HepG2 (cell line): ENCODE results near the gene LLGL2. TPM values are rescaled to one million over a fixed set of nuclear protein-coding genes. Genes with fewer than 3 reads are reported as not detected.

Experiments
- ATAC-seq: fragments of 200-7000 bp; cut with Tn5 transposase; 3 replicates; pipeline ENCODE4 v1.9.1; 2020; ENCODE audit warnings: mild to moderate bottlenecking, moderate library complexity
- BruUV-seq: library from RNA; stranded (reverse); fragments of 400-500 nt; replicated peaks from 2 replicates; lab custom pipeline; 2021; lab: Mats Ljungman, UMichigan
- CTCF ChIA-PET: fragments of 300-600 bp; formaldehyde crosslinking; extraction: SDS; loops from one replicate; lab custom pipeline; 2021; ENCODE audit warnings: low total read pairs, inconsistent platforms, low intra/inter-chr PET ratio; lab: Yijun Ruan, JAX
- POLR2A ChIA-PET: fragments of 350-600 bp; sonication (Branson Sonifier 250); formaldehyde crosslinking; loops from one replicate; lab custom pipeline; 2020; ENCODE audit warnings: antibody characterized with exemption, inconsistent platforms; lab: Yijun Ruan, JAX
- DNase-seq: peaks from one replicate; pipeline ENCODE4 v3.0.0-alpha.2; 2015; ENCODE audit warnings: low spot score
- FAIRE-seq: peaks from 3 replicates; lab custom pipeline; 2011; peaks lifted over from hg19 to GRCh38; lab: Jason Lieb, UNC
- H2AFZ ChIP-seq: one replicate; pipeline ENCODE4 v1.6.1; 2011; ENCODE audit warnings: low read length, inconsistent platforms
- H3K27ac ChIP-seq: fragments of 300-600 bp; 3 replicates; pipeline ENCODE4 v1.8.0; 2011; ENCODE audit warnings: mixed run types, mild to moderate bottlenecking, mixed read lengths, low read length, inconsistent platforms; ENCODE audit not compliant: insufficient read depth; ENCODE audit errors: extremely low read length
- H3K27me3 ChIP-seq, 2 experiments: fragments of 200-600 bp in 1 of 2; 2 replicates in 1 of 2; 3 replicates in 1 of 2; pipeline versions ENCODE4 v1.6.0 to v1.8.0; 2011; ENCODE audit warnings: low read length in 2 of 2, mild to moderate bottlenecking in 2 of 2, moderate library complexity in 2 of 2, inconsistent platforms in 1 of 2; ENCODE audit not compliant: insufficient read depth in 2 of 2, control insufficient read depth in 1 of 2
- H3K36me3 ChIP-seq, 2 experiments: fragments of 200-600 bp in 1 of 2; replicated peaks in 1 of 2; 2 replicates in 1 of 2; 3 replicates in 1 of 2; pipeline versions ENCODE4 v1.5.1 to v1.8.0; 2011; ENCODE audit warnings: low read length in 2 of 2, inconsistent platforms in 1 of 2; ENCODE audit not compliant: insufficient read depth in 2 of 2, control insufficient read depth in 1 of 2
- H3K4me1 ChIP-seq: 2 replicates; pipeline ENCODE4 v1.5.1; 2012; ENCODE audit warnings: low read length, inconsistent platforms; ENCODE audit not compliant: insufficient read depth
- H3K4me2 ChIP-seq: 2 replicates; pipeline ENCODE4 v1.6.0; 2011; ENCODE audit warnings: low read depth, low read length, inconsistent platforms
- H3K4me3 ChIP-seq, 3 experiments: fragments of 200-600 bp in 1 of 3; sonication (generic), shearing (Covaris generic) in 1 of 3; replicated peaks in 1 of 3; 2 replicates each; pipeline ENCODE4 v1.5.1; 2011 to 2016; ENCODE audit warnings: low read length in 3 of 3, inconsistent platforms in 2 of 3, low read depth in 2 of 3, mild to moderate bottlenecking in 2 of 3, control low read depth in 1 of 3, mixed read lengths in 1 of 3; ENCODE audit not compliant: insufficient read depth in 1 of 3
- H3K79me2 ChIP-seq: one replicate; pipeline ENCODE4 v1.6.1; 2011; ENCODE audit warnings: low read length, inconsistent platforms; ENCODE audit not compliant: insufficient read depth
- H3K9ac ChIP-seq: 2 replicates; pipeline ENCODE4 v1.6.0; 2011; ENCODE audit warnings: mild to moderate bottlenecking, low read depth, low read length, inconsistent platforms; ENCODE audit not compliant: insufficient read depth
- H3K9me3 ChIP-seq: 2 replicates; pipeline ENCODE4 v1.5.1; 2012; ENCODE audit warnings: mild to moderate bottlenecking, low read length
- H4K20me1 ChIP-seq: 2 replicates; pipeline ENCODE4 v1.6.0; 2011; ENCODE audit warnings: inconsistent platforms, mild to moderate bottlenecking, low read length, moderate library complexity; ENCODE audit not compliant: insufficient read depth
- CTCF ChIP-seq: sonication (generic); formaldehyde crosslinking; IDR thresholded peaks from 2 replicates; pipeline ENCODE4 v1.5.0; 2020; ENCODE audit warnings: mild to moderate bottlenecking, missing genetic modification reagents, moderate library complexity
- GMEB1 ChIP-seq: sonication (generic); formaldehyde crosslinking; IDR thresholded peaks from 2 replicates; pipeline ENCODE4 v1.5.1; 2020; ENCODE audit warnings: missing genetic modification reagents, mild to moderate bottlenecking, borderline replicate concordance
- MXD1 ChIP-seq: sonication (generic); formaldehyde crosslinking; IDR thresholded peaks from 2 replicates; pipeline ENCODE4 v1.4.0; 2020; ENCODE audit warnings: mild to moderate bottlenecking, missing genetic modification reagents
- PCBP1 ChIP-seq: fragments of 200-400 bp; formaldehyde crosslinking; IDR thresholded peaks from 2 replicates; pipeline ENCODE4 v1.6.1; 2017; ENCODE audit warnings: mild to moderate bottlenecking, low read depth, low read length, borderline replicate concordance
- PPARG ChIP-seq: conservative IDR thresholded peaks from 2 replicates; pipeline ENCODE4 v1.6.1; 2016; ENCODE audit warnings: missing biosample characterization, missing genetic modification reagents
- RBFOX2 ChIP-seq: fragments of 200-400 bp; formaldehyde crosslinking; IDR thresholded peaks from 2 replicates; pipeline ENCODE4 v1.6.1; 2017; ENCODE audit warnings: low read depth, mild to moderate bottlenecking, low read length
- ZBTB42 ChIP-seq: sonication (generic); formaldehyde crosslinking; IDR thresholded peaks from 2 replicates; pipeline ENCODE4 v1.5.0; 2020; ENCODE audit warnings: mild to moderate bottlenecking, missing genetic modification reagents
- ZBTB7B ChIP-seq: sonication (generic); formaldehyde crosslinking; IDR thresholded peaks from 2 replicates; pipeline ENCODE4 v1.4.0; 2020; ENCODE audit warnings: missing genetic modification reagents
- ZNF563 ChIP-seq: sonication (generic); formaldehyde crosslinking; IDR thresholded peaks from 2 replicates; pipeline ENCODE4 v1.8.0; 2022; ENCODE audit warnings: mild to moderate bottlenecking, moderate library complexity, missing genetic modification reagents
- ZNF567 ChIP-seq: sonication (generic); formaldehyde crosslinking; IDR thresholded peaks from 2 replicates; pipeline ENCODE4 v1.8.1; 2023; ENCODE audit warnings: mild to moderate bottlenecking, missing genetic modification reagents, borderline replicate concordance
- WGBS: methylation state at CpG from one replicate; pipeline ENCODE4 v1.1.6; 2017; ENCODE audit warnings: low lambda C conversion rate; 5-methylcytosine and 5-hydroxymethylcytosine counted together
- in situ Hi-C: cut with HindIII; loops from 2 replicates; pipeline ENCODE4 v1.10.0; 2017; ENCODE audit warnings: low pct_unique_long_range_greater_than_20kb; ENCODE audit not compliant: extremely low pct_ligation_motif_present
- intact Hi-C: fragments of 100-400 bp; cut with micrococcal nuclease; formaldehyde crosslinking; loops from one replicate; pipeline ENCODE4 v1.10.0; 2022; ENCODE audit not compliant: unreplicated experiment
- polyA plus RNA-seq, 8 experiments: library from polyadenylated mRNA; depleted of rRNA in 3 of 8; stranded (reverse) in 7 of 8; unstranded in 1 of 8; fragments of >200 nt; fragmentation: Illumina TruSeq in 4 of 8; extraction: Trizol in 4 of 8; gene quantifications; 2 replicates each; pipeline versions ENCODE4 v1.2.1 to v1.2.3, GENCODE V29; 2011 to 2016; ENCODE audit warnings: low read depth in 4 of 8, missing spikeins in 1 of 8, mixed read lengths in 1 of 8; ENCODE audit not compliant: insufficient read depth in 1 of 8
- total RNA-seq, 5 experiments: library from RNA; depleted of rRNA; stranded (reverse); fragments of >200 nt; fragmentation: Illumina TruSeq; extraction: Trizol; gene quantifications; 2 replicates each; pipeline ENCODE4 v1.2.3, GENCODE V29; 2016; ENCODE audit warnings: low read depth in 1 of 5

LLGL2 gene
- total and polyA plus RNA-seq, 2 of the 13 experiments (the other 11 are each of a cell fraction or from before 2014, with no cell fraction given), result 83.0 to 86.7 TPM

GRCh38 chr17:75614556-75615270, 89.2 kb downstream of the LLGL2 start:
- H2AFZ ChIP-seq, result no peak overlapping the region
- no peak overlapping the region; the same call in 1 of the 2 replicates for H3K4me2 ChIP-seq
- peaks cover 38% of the 10 kb centered on the region for H3K4me1 ChIP-seq
- CTCF ChIA-PET, result interaction anchor here (0.8 to 2.5 kb wide), 2 partner anchors 14 to 25 kb away, joined by 3 to 18 read pairs; no protein-coding TSS in a partner anchor
- FAIRE-seq (no peak), DNase-seq (no peak), ATAC-seq (peak; percentile 10)
- TF ChIP-seq MXD1 (CRISPR knock-in tag) (0 out of 2 replicates have a peak, but pooled peaks have one; percentile 64), PPARG (CRISPR knock-in tag) (no peak), ZBTB7B (CRISPR knock-in tag) (0 out of 2 replicates have a peak, but pooled peaks have one; percentile 26), CTCF (CRISPR knock-in tag) (peak; percentile 48), PCBP1 (peak; percentile 3; the same call in 1 of the 2 replicates), ZBTB42 (CRISPR knock-in tag) (no peak), ZNF567 (CRISPR knock-in tag) (no peak), GMEB1 (CRISPR knock-in tag) (no peak), ZNF563 (peak; percentile 44; the same call in 1 of the 2 replicates), RBFOX2 (0 out of 2 replicates have a peak, but pooled peaks have one; percentile 4)
- no peaks in the 10 kb centered on the region; a peak in 1 of 5 replicates for H3K27me3 ChIP-seq
- no peaks in the 10 kb centered on the region for H4K20me1 ChIP-seq
- no peak overlapping the region for H3K4me3 ChIP-seq
- no peak overlapping the region for H3K27ac ChIP-seq
- no peaks in the 10 kb centered on the region for H3K79me2 ChIP-seq
- POLR2A ChIA-PET, result interaction anchor here (1.0 to 1.4 kb wide), 3 partner anchors 11 to 139 kb away, joined by 3 read pairs; no protein-coding TSS in a partner anchor
- no peak overlapping the region for H3K9ac ChIP-seq
- in situ Hi-C loops (loop anchor here (10.0 kb wide), 1 partner anchor 140 kb away; no protein-coding TSS in a partner anchor), intact Hi-C loops (loop anchor here (5.0 kb wide), 1 partner anchor 138 kb away; no protein-coding TSS in a partner anchor)
- BruUV-seq, result no TSS peak
- WGBS, result 74% methylated on average over 17 of the region's 19 CpGs
- H3K9me3 ChIP-seq, result no peaks in the 10 kb centered on the region
- no peaks in the 10 kb centered on the region for H3K36me3 ChIP-seq
